Breast epithelium (tissue), 4 donors: ENCODE results near the gene POM121L2. TPM values are rescaled to one million over a fixed set of nuclear protein-coding genes. Genes with fewer than 3 reads are reported as not detected.

Experiments
- DNase-seq, 2 donors: peaks; one replicate each; pipeline ENCODE4 v3.0.0-alpha.2; 2019; ENCODE audit warnings: low spot score in 2 of 2
- H3K27ac ChIP-seq, 2 donors: fragments of 200-600 bp; sonication (generic) in 1 of 2; one replicate each; pipeline ENCODE4 v1.5.1; 2016 to 2019; ENCODE audit warnings: mild to moderate bottlenecking in 1 of 2
- H3K27me3 ChIP-seq, 2 donors: fragments of 200-600 bp; sonication (generic) in 1 of 2; one replicate each; pipeline versions ENCODE4 v1.5.1 to v1.6.0; 2017 to 2019; ENCODE audit warnings: control low read depth in 1 of 2, mild to moderate bottlenecking in 1 of 2
- H3K36me3 ChIP-seq: fragments of 200-600 bp; one replicate; pipeline ENCODE4 v1.5.1; 2019
- H3K4me1 ChIP-seq, 2 donors: fragments of 200-600 bp; sonication (generic); one replicate each; pipeline ENCODE4 v1.5.1; 2016 to 2019; ENCODE audit warnings: control low read depth in 1 of 2
- H3K4me3 ChIP-seq, 3 donors: fragments of 200-600 bp; sonication (generic); 1 replicate in 2 of 3; 2 replicates in 1 of 3; pipeline ENCODE4 v1.5.1; 2016 to 2019; ENCODE audit warnings: mild to moderate bottlenecking in 3 of 3, moderate library complexity in 2 of 3
- H3K9me3 ChIP-seq, 2 donors: fragments of 200-600 bp; sonication (generic) in 1 of 2; one replicate each; pipeline ENCODE4 v1.5.1; 2016 to 2019; ENCODE audit warnings: control low read depth in 1 of 2
- CTCF ChIP-seq, 3 donors: fragments of 450-650 bp; IDR thresholded peaks; one replicate each; pipeline ENCODE4 v1.5.1; 2016 to 2017; ENCODE audit warnings: antibody characterized with exemption in 3 of 3, mild to moderate bottlenecking in 3 of 3, moderate library complexity in 3 of 3
- POLR2A ChIP-seq: fragments of 450-650 bp; IDR thresholded peaks from one replicate; pipeline ENCODE4 v1.6.1; 2016; ENCODE audit warnings: antibody characterized with exemption, mild to moderate bottlenecking, moderate library complexity
- POLR2AphosphoS5 ChIP-seq, 3 donors: sonication (generic); formaldehyde crosslinking; IDR thresholded peaks; one replicate each; pipeline ENCODE4 v1.6.1; 2017; ENCODE audit warnings: antibody characterized with exemption in 3 of 3
- intact Hi-C: fragments of 100-400 bp; cut with DNase I; formaldehyde crosslinking; loops from one replicate; pipeline ENCODE4 v1.15.1; 2023; ENCODE audit warnings: low total_unique reads
- total RNA-seq, 3 donors: library from RNA; depleted of rRNA; stranded (reverse); fragments of >200 nt; gene quantifications; one replicate each; pipeline ENCODE4 v1.1.0, GENCODE V29; 2016

The POM121L2 gene
- total RNA-seq, 3 donors from 2014 or later: not detected

DNA sequence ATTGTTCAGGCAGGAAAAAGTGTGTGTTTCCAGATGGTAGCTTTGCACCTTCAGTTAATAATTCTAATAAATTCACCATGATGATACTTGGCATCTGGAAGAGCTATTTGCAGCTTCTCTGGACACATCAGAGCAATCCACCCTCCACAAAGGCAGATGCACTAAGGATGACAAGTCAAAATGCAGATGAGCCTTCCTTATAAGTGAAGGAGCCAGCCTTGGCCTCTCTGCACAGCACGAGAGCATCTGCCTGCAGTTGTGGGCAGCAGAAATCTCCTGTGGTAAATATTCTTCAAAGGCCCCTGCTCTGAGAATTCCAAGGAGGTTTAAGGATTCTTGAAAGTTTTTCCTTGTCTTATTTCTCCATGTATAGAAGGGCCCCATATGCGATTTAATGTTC is 6.9 kb upstream of the POM121L2 start:
- H3K27me3 ChIP-seq: peaks cover 0 to 16% of the 10 kb centered on the region in 2 donors
- no peak for DNase-seq
- intact Hi-C loops: no loop called here

GRCh38 chr6:27314046-27314445 is 2.0 kb upstream of the POM121L2 start:
- Histone ChIP-seq H3K36me3 (no peaks in the 10 kb centered on the region), H3K4me1 (no peaks in the 10 kb centered on the region), H3K27me3 (peaks cover 0 to 36% of the 10 kb centered on the region in 2 donors), H3K4me3 (no peak overlapping the region), H3K9me3 (no peaks in the 10 kb centered on the region), H3K27ac (no peak overlapping the region)
- intact Hi-C loops: no loop called here
- TF ChIP-seq POLR2AphosphoS5 (IDR thresholded peaks at IDR 0.05): no peak
- TF ChIP-seq POLR2A: no peak
- no peak for TF ChIP-seq CTCF (IDR thresholded peaks at IDR 0.05)
- no peak for DNase-seq

More for the DNA sequence above, 6.9 kb upstream of the POM121L2 start:
- H3K4me3 ChIP-seq: no peak overlapping the region
- TF ChIP-seq POLR2AphosphoS5 (IDR thresholded peaks at IDR 0.05) (no peak), CTCF (IDR thresholded peaks at IDR 0.05) (no peak), POLR2A (no peak)
- H3K36me3 ChIP-seq: no peaks in the 10 kb centered on the region
- H3K27ac ChIP-seq: no peak overlapping the region
- H3K9me3 ChIP-seq: no peaks in the 10 kb centered on the region
- H3K4me1 ChIP-seq: no peaks in the 10 kb centered on the region

GRCh38 chr6:27312950-27313271 is 838 bp upstream of the POM121L2 start:
- H3K36me3 ChIP-seq: no peaks in the 10 kb centered on the region
- H3K4me3 ChIP-seq: peak overlapping the region in 2 of 3 donors; percentile 56 to 72
- H3K4me1 ChIP-seq: no peaks in the 10 kb centered on the region
- intact Hi-C loops: no loop called here
- peaks cover 0 to 45% of the 10 kb centered on the region in 2 donors for H3K27me3 ChIP-seq
- DNase-seq: no peak
- H3K9me3 ChIP-seq: no peaks in the 10 kb centered on the region
- no peak overlapping the region for H3K27ac ChIP-seq
- TF ChIP-seq POLR2A (no peak), POLR2AphosphoS5 (IDR thresholded peaks at IDR 0.05) (no peak), CTCF (IDR thresholded peaks at IDR 0.05) (no peak)

DNA sequence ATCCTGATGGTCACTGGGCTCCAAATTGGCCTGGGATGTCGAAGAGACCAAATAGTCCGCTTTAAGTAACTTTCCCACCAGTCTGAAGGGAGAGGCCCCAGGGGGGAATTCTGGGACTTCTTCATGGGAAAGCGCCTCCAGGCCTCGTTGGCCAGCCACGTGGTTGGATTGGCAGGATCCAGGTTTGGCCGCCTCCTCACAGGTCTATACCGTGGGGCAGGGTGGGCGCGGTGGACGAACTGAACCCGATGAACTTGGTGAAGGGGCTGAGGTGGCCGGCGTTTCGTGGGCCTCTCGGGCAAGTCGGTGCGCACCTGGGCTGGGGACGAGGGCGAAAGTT is 297 bp downstream of the POM121L2 start:
- no peak overlapping the region for H3K27ac ChIP-seq
- intact Hi-C loops: no loop called here
- H3K9me3 ChIP-seq: no peaks in the 10 kb centered on the region
- TF ChIP-seq POLR2AphosphoS5 (IDR thresholded peaks at IDR 0.05): no peak
- no peak for TF ChIP-seq CTCF (IDR thresholded peaks at IDR 0.05)
- no peak for TF ChIP-seq POLR2A
- no peak for DNase-seq
- H3K4me1 ChIP-seq: no peaks in the 10 kb centered on the region
- H3K4me3 ChIP-seq: peak overlapping the region in 2 of 3 donors; percentile 56 to 72
- no peaks in the 10 kb centered on the region for H3K36me3 ChIP-seq
- H3K27me3 ChIP-seq: peaks cover 0 to 48% of the 10 kb centered on the region in 2 donors

DNA sequence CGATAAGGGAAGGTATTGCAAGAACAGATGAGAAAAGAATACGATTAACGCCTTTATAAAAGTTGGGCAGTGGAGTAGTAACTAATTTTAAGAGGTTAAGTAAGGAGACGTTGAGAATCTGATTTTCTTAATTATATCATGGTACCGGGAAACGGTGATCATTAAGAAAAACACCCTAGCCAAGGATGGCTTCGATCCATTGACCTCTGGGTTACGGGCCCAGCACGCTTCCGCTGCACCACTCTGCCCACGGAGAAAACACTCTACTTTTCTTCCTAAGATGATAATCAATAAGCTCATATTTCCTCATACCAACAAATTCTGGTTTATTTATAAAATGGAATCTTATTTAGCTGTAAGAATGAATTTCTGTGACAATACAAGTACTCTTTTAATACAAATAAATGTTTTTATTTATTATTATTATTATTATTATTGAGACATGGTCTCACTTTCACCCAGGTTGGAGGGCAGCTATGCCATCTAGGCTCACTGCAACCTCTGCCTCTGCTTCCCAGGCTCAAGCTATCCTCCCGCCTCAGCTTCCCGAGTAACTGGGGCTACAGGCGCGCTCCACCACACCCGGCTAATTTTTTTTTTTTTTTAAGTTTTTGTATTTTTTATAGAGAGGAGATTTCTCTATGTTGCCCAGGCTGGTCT is 8.3 kb downstream of the POM121L2 start:
- H3K27me3 ChIP-seq: peaks cover 0 to 68% of the 10 kb centered on the region in 2 donors
- no peak for DNase-seq
- H3K9me3 ChIP-seq: peaks cover 0 to 6% of the 10 kb centered on the region in 2 donors
- intact Hi-C loops: no loop called here
- TF ChIP-seq POLR2AphosphoS5 (IDR thresholded peaks at IDR 0.05): no peak
- no peak for TF ChIP-seq CTCF (IDR thresholded peaks at IDR 0.05)
- no peak for TF ChIP-seq POLR2A
- no peak overlapping the region for H3K4me3 ChIP-seq
- no peak overlapping the region for H3K27ac ChIP-seq
- H3K36me3 ChIP-seq: no peaks in the 10 kb centered on the region
- no peaks in the 10 kb centered on the region for H3K4me1 ChIP-seq
